Stimulated activated CD4-positive, alpha-beta T cell treated with anti-CD3 and anti-CD28 coated beads, Interleukin-15, amount 100 ng/mL, for 1 hour (primary cell): ENCODE measurements around the gene EVC.

Source experiments
- DNase-seq, 2 donors: peaks; one replicate each; pipeline ENCODE4 v3.0.0-alpha.2; 2020; ENCODE audit warnings: low read depth in 1 of 2, low spot score in 1 of 2

EVC gene

DNA sequence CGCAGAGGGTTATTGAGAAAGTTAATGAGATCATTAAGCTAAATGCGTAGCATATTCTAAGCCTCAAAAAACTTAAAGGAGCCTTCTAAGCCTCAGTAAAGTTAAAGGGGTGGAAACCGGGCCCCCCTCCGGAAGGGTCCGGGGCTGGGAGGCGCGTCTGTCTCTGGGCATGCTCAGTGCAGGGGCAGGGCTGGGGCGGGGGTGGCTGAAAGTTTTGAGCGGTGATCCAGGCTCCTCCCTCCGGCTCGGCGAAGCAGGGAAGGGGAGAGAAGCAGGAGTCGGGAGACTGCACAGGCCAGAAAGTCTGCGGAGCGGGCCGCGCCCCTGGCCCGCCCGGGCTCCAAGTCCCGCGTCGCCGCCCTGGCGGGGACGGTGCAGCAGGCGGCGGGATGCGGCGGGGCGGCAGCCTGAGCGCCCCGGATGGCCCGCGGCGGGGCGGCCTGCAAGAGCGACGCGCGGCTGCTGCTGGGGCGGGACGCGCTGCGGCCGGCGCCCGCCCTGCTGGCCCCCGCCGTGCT is at the start of gene EVC:
Gene EVC (plus strand): TSS at position 241 of the 518 bp plus-strand sequence. CDS start 180 bp downstream, at position 421.
- no peak for DNase-seq

- DNase-seq, result no peak
Measured at GRCh38 chr4:5661237-5661636, 49.8 kb upstream of the EVC start.

DNA sequence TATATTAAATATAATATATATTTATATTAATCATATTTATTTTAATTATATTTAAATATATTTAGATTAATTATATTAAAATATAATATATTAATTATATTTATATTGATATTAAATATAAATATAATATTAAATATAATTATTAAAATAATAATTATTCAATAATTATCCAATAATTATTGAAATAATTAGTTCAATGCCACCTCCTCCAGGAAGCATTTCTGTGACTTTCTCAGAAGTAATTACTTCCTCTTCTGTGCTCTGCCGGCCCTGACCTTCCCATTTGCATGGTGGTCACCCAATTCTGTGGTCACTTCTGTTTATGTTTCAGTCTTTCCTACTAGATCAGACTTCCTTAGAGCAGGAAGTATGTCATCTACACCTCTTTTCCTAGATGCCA is 48.4 kb upstream of the EVC start:
- no peak for DNase-seq

- DNase-seq, result no peak
Measured at GRCh38 chr4:5664778-5665177, 46.2 kb upstream of the EVC start.

- DNase-seq, result no peak
Measured at GRCh38 chr4:5666741-5667140, 44.3 kb upstream of the EVC start.

DNA sequence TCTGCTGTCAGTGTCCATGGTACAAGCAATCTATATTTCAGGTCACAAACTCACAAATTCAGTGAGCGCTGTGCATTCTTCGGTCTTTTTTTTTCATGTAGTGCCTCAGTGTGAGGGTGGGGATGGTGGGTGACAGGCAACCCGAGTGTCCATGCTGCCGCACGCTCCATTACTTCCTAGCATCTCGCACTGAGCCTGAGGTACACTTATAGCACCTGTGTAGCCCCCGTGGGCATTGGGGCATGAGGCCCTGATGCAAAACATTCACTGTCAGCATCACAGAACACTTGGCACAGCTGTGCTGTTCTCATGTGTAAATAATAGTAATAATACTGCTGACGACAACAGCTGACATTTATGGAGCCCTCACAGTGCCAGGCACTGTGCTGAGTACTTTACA is 34.2 kb upstream of the EVC start:
- no peak for DNase-seq

DNA sequence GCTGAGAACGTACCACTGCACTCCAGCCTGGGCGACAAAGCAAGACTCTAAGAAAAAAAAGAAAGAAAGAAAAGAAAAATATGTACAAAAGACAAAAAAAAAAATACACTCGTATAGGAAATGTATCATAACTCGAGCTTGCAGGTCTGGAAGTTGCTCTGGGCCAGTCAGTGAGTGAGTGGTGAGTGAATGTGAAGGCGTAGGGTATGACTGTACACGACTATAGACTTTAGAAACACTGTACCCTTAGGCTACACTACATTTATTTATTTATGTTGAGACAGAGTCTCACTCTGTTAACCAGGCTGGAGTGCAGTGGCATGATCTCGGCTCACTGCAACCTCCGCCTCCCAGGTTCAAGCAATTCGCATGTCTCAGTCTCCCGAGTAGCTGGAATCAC is 32.0 kb upstream of the EVC start:
- no peak for DNase-seq

DNA sequence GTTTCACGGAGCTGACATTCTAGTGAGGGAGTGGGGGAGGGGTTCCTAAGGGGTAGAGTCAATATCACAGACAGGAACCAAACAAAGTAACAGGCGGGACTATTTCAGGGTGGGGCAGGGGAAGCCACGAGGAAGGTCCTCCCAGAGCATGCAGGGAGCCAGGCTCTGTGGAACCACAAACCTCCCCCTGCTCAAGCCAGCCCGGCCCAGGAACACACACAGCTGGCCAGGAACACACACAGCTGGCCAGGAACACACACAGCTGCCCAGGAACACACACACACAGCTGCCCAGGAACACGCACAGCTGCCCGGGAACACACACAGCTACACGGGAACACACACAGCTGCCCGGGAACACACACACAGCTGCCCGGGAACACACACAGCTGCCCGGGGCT is 27.4 kb upstream of the EVC start:
- no peak for DNase-seq

- DNase-seq, result no peak
Measured at GRCh38 chr4:5685296-5685695, 25.7 kb upstream of the EVC start.

DNA sequence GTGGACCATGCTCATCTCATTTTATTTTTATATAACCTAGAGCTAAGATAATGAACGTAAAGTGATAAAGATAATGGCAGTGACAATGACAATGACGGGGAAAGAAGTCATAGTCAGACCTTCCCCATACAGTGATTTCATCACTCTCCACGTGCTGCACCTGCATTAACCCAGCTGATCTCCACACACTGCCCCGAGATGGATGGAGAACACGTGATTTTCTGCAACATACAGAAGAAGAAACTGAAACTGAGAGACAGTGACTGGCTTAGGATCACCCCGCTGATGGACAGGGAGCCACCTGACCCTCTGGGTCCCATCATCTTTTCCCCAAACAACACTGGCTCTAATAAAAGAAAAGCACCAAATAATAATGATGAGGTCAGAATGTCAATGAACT is 24.7 kb upstream of the EVC start:
- no peak for DNase-seq

DNA sequence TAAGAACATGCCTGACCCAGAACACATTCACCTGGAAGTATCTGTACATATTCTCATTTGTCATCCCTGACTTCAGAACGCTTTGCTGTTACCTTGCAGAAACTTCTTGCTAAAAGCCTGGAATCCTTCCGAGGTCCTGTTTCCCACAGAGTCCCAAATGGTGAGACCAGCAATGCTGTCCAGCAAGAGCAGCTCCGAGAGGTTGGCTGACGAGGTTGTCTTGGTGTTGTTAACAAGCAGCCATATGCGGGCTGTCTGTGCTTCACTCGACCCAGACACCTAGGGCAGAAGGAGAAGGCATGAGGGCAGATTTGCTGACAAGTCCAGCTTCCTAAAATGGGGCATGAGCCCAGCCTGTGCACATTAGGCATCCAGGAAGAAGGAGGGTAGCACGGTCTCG is 21.9 kb upstream of the EVC start:
- DNase-seq, result no peak

GRCh38 chr4:5691491-5692132 is 19.4 kb upstream of the EVC start:
- DNase-seq, result no peak

DNA sequence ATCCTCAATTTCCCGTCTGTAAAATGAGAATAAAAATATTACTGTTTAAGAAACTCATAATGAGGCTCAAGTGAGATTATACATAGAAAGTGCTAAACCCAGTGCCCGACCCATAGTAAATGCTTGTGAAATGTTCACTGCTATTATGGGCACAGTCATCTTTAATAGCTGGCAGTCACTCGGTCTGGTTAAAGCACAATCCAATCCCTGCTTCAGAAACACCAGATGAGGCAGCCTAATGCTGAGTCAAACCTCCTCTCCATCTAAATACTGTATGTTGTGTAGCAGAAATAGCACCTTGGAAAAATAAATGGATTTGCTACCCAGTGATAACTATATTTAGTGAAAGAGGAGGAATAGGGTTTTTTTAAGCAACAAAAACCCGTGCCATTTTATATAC is 17.1 kb upstream of the EVC start:
- no peak for DNase-seq

DNA sequence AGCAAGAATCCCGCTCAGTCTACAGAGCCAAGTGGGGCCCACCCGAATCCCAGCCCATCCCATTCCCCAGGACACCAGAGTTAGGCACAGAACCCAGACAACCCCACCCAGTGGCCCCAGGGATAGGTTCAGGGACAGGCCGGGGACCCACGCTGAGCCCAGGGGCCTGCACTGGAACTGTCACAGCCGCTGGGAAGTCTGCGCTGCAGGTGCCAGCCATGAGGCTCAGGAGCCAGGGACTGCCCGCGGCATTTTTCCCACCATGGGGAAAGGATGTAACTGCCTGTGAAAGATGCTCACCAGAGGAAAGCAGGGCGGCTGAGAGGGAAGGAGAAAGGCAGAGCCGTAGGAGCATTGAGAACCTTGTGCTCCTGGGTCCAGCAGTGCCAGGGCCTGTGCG is 14.7 kb upstream of the EVC start:
- no peak for DNase-seq

GRCh38 chr4:5700459-5700858 is 10.5 kb upstream of the EVC start:
- DNase-seq, result no peak

DNA sequence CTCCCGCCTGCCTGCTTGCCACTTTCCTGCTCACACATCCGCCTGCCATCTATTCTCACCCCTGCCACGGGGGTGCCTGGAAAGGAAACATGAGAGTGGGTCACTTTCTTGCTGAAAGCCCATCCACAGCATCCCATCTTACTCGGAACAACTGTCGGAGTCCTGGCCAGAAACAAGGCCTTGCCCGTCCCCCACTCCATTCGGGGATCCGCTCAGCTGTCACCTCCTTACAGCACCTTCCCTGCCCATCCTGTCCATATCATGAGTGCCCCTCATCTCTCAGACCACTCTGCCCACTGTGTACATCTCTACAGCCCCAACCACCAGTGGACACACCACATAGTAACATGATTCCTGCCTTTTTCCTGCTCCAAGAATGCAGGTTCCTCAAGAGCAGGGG is 9.0 kb upstream of the EVC start:
- no peak for DNase-seq

DNA sequence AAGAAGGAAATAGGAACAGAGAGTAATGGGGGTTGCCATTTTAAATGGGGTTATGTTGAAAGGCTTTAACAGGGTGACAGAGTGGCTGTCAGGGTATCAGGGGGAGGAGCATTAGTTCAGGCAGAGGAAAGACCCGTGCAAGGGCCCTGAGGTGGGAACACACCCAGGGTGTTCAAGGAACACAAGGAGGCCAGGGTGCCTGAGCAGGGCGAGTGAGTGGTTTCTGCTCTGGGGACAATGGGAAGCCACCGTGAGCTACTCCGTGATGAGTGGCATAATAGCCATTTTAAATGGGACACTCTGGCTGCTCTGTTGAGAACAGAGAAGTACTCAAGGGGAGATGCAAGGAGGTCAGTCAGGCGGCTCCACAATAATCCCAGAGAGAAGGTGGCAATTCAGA is 7.2 kb upstream of the EVC start:
- DNase-seq, result no peak

DNA sequence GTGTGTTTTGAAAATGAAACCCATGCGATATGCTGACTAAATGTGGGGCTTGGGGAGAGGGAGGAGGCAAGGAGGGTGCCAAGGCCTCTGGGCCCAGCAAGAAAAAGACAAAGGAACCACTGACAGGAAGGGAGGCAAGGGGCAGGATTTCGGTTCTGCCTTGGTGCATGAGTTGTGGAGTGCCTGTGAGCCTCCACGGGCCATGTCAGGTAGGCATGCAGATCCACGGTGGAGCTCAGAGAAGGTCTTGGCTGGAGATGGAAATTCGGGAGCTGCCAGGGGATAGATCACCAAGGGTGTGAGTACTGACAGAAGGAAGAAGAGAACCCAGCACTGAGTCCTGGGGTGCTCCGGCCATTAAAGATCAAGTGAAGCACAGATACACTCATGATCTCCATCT is 6.7 kb upstream of the EVC start:
- DNase-seq, result no peak

- DNase-seq, result no peak
Measured at GRCh38 chr4:5705647-5706320, 5.2 kb upstream of the EVC start.

DNA sequence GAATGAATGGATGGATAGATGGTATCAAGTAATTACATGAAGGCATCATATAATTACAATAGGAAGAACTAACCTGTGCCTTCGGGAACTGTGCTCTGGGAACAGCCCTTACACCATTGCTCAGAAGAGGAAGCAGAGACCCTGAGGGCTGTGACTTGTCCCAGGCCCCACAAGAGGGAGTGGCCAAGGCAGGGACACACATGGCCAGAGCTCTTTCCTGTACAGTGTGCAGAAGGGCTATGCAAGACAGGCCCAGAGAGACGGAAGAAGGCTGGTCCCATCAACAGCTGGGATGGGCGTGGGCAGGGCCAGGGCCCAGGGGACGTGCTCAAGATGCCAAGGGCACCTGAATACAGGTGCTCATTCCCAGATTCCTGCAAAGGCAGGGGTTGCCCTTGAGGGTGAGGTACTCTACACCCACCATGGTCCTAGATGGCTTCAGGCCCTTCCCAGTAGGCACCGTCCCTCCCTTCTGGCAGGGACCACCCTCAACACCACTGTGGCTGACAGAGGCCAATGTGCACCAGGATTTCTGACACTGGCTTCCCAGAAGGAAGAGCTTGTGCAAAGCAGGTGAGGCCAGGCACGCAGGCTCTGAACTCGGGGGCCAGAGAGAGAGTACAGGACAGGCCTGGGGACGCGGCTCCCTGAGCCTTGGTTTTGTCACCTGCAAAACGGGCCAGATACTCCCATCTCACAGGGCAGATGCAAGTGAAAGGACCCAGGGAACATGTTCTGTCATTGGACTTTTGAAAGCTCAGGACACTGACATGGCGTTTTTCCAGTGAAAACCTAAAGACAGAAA is 4.3 kb upstream of the EVC start:
- DNase-seq, result no peak

- no peak for DNase-seq
Measured at GRCh38 chr4:5707366-5707765, 3.6 kb upstream of the EVC start.

- DNase-seq, result no peak
Measured at GRCh38 chr4:5707778-5708448, 3.1 kb upstream of the EVC start.
